Spleen (tissue), 11 donors: ENCODE data around the gene IL1RAPL1. TPM values are rescaled to one million over a fixed set of nuclear protein-coding genes. Genes with fewer than 3 reads are reported as not detected.

Experiments
- DNase-seq: peaks from one replicate; pipeline ENCODE4 v3.0.0-alpha.2; 2020
- H3K27ac ChIP-seq, 8 donors: fragments of 200-600 bp; sonication (generic) in 7 of 8; 1 replicate in 4 of 8; 2 replicates in 4 of 8; pipeline versions ENCODE4 v1.5.0 to v1.8.0; 2016 to 2021; ENCODE audit warnings: inconsistent platforms in 4 of 8, mild to moderate bottlenecking in 4 of 8, moderate library complexity in 1 of 8
- H3K27me3 ChIP-seq, 7 donors: fragments of 200-600 bp; sonication (generic) in 6 of 7; replicated peaks in 1 of 7; 1 replicate in 4 of 7; 2 replicates in 3 of 7; pipeline versions ENCODE4 v1.5.0 to v1.8.0; 2016 to 2021; ENCODE audit warnings: inconsistent platforms in 3 of 7, mild to moderate bottlenecking in 1 of 7
- H3K36me3 ChIP-seq, 6 donors: fragments of 200-600 bp; sonication (generic) in 5 of 6; 1 replicate in 4 of 6; 2 replicates in 2 of 6; pipeline versions ENCODE4 v1.5.0 to v1.8.0; 2016 to 2021; ENCODE audit warnings: inconsistent platforms in 2 of 6
- H3K4me1 ChIP-seq, 6 donors: fragments of 200-600 bp; sonication (generic) in 5 of 6; 1 replicate in 3 of 6; 2 replicates in 3 of 6; pipeline versions ENCODE4 v1.5.0 to v1.8.0; 2016 to 2021; ENCODE audit warnings: inconsistent platforms in 3 of 6
- H3K4me3 ChIP-seq, 8 donors: fragments of 200-600 bp; sonication (generic) in 7 of 8; 1 replicate in 4 of 8; 2 replicates in 4 of 8; pipeline versions ENCODE4 v1.5.0 to v1.8.0; 2016 to 2021; ENCODE audit warnings: inconsistent platforms in 4 of 8, mild to moderate bottlenecking in 4 of 8, moderate library complexity in 2 of 8
- H3K9me3 ChIP-seq, 8 donors: fragments of 200-600 bp; sonication (generic) in 7 of 8; 1 replicate in 4 of 8; 2 replicates in 4 of 8; pipeline versions ENCODE4 v1.5.0 to v1.8.0; 2016 to 2021; ENCODE audit warnings: inconsistent platforms in 4 of 8
- CTCF ChIP-seq, 11 experiments: fragments of 200-600 bp in 7 of 11; fragments of 450-650 bp in 4 of 11; sonication (generic) in 4 of 11; IDR thresholded peaks in 8 of 11; conservative IDR thresholded peaks in 3 of 11; 1 replicate in 7 of 11; 2 replicates in 4 of 11; pipeline versions ENCODE4 v1.4.0 to v1.8.0; 2016 to 2021; ENCODE audit warnings: antibody characterized with exemption in 11 of 11, inconsistent platforms in 4 of 11, mild to moderate bottlenecking in 1 of 11
- POLR2A ChIP-seq, 3 donors: fragments of 450-650 bp; IDR thresholded peaks; one replicate each; pipeline ENCODE4 v1.5.1; 2017; ENCODE audit warnings: antibody characterized with exemption in 3 of 3, mild to moderate bottlenecking in 1 of 3
- POLR2AphosphoS5 ChIP-seq, 3 donors: sonication (generic); formaldehyde crosslinking; IDR thresholded peaks; one replicate each; pipeline ENCODE4 v1.5.1; 2017; ENCODE audit warnings: antibody characterized with exemption in 3 of 3
- WGBS, 5 donors: extraction: QIAGEN DNeasy Blood & Tissue Kit in 3 of 5; methylation state at CpG; one replicate each; pipeline versions ENCODE4 v1.1.5 to v1.1.7; 2013 to 2018; 5-methylcytosine and 5-hydroxymethylcytosine counted together
- intact Hi-C: fragments of 100-400 bp; cut with DNase I; formaldehyde crosslinking; loops from one replicate; pipeline ENCODE4 v1.15.0; 2023; ENCODE audit warnings: low total_unique reads
- polyA plus RNA-seq, 3 donors: library from polyadenylated mRNA; stranded (reverse); fragments of 200-250 nt; gene quantifications; one replicate each; pipeline ENCODE4 v1.2.1, GENCODE V29; 2013
- total RNA-seq, 7 donors: library from RNA; depleted of rRNA in 3 of 7; stranded (reverse); fragments of >200 nt in 3 of 7; fragmentation: NEBNext Ultra II Directional in 4 of 7; extraction: Animal tissue kit (Norgen Biotek cat#: 25700) in 4 of 7; gene quantifications; one replicate each; pipeline versions ENCODE4 v1.1.0 to v1.2.1, GENCODE V29; 2016 to 2021
- donor health status: healthy with polysubstance abuse.
- donor health status: DM: no; HTN: no; CAD: no; lungs with moderate emphysema.
- donor health status: DM: no; HTN: no; CAD: no.
- donor health status: Bipolar disorder and iron deficiency.
- donor health status: healthy.
- donor health status: DM: no; HTN: no; CAD: no.
- donor health status: DM: yes; HTN: yes; CAD: no.

IL1RAPL1 gene
- total and polyA plus RNA-seq, 10 donors: 0.03 to 0.19 TPM; not detected in 8

- TF ChIP-seq CTCF (IDR thresholded peaks at IDR 0.05 in 8 of 11, conservative IDR thresholded peaks at IDR 0.05 in 3 of 11) (no peak), POLR2AphosphoS5 (IDR thresholded peaks at IDR 0.05) (no peak), POLR2A (IDR thresholded peaks at IDR 0.05) (no peak)
- Histone ChIP-seq H3K36me3 (no peaks in the 10 kb centered on the region), H3K27ac (no peak overlapping the region), H3K9me3 (no peaks in the 10 kb centered on the region), H3K4me1 (no peaks in the 10 kb centered on the region), H3K27me3 (no peaks in the 10 kb centered on the region), H3K4me3 (no peak overlapping the region)
- no peak for DNase-seq
- 75 to 93% (median 84%) methylated on average over 5 to 6 of the region's 6 CpGs for WGBS, 5 donors
- intact Hi-C loops: no loop called here
Measured at GRCh38 chrX:28599957-28600356, 12.7 kb downstream of the IL1RAPL1 start.

DNA sequence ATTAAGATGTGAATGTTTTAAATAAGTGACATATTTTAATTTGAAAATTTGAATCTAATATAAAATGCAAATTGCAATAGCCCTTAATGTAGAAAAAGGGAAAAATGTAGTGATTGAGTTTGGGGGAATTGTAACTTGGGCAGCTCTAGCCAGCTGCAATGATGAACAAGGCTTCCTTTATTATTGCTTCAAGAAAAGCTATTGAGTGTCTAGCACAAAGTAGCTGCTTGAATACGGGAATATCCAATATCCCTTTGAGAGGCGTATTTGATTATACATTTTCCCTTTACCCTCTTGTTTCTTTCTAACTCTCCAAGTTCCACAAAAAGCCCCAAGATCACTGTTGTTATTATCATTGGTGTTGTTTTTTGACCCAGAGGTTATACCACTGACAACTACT, 21.8 kb downstream of the IL1RAPL1 start:
- 83 to 95% (median 92%) methylated on average over 2 of the region's 2 CpGs for WGBS, 5 donors
- no peaks in the 10 kb centered on the region for H3K4me1 ChIP-seq
- peaks cover 0 to 3% (median 0%) of the 10 kb centered on the region in 8 donors for H3K9me3 ChIP-seq
- TF ChIP-seq POLR2AphosphoS5 (IDR thresholded peaks at IDR 0.05) (no peak), POLR2A (IDR thresholded peaks at IDR 0.05) (no peak), CTCF (IDR thresholded peaks at IDR 0.05 in 8 of 11, conservative IDR thresholded peaks at IDR 0.05 in 3 of 11) (no peak)
- no peak overlapping the region for H3K27ac ChIP-seq
- no peaks in the 10 kb centered on the region for H3K27me3 ChIP-seq
- intact Hi-C loops: no loop called here
- H3K36me3 ChIP-seq: no peaks in the 10 kb centered on the region
- no peak overlapping the region for H3K4me3 ChIP-seq
- no peak for DNase-seq

DNA sequence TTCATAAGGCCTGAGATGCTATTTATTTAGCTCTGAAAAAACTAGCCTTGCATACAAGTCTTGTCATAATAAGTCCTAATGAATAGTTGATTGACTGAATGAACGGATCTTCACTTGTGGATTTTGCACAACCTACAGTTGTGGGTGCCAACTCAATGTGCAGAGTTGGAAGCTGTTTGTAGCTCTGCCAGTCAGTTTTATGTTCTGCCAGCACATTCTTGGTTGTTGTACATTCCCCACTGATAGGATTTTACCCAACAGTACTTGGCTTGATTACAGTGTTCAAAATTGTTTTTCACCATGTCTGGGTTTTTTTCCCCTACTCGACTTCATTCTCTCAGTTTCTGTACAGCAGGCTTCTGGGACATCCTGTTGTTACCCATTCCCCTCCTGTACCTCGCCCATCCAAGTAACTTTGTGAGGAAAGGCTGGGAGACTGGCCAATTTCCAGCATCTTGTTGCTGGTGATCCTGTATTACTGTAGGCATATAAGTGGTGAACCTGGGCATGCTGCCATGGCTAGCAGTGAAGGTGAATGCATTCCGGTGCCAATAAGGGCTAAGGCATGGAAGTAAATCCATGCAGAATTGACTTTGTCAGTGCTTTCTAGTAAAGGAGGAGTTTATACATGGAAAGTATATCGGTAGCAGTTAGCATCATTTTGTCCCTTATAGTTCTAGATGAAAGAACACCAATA, 22.8 kb downstream of the IL1RAPL1 start:
- WGBS, 5 donors: 61 to 76% (median 69%) methylated on average over 5 of the region's 5 CpGs
- DNase-seq: no peak
- intact Hi-C loops: no loop called here

More for the DNA sequence above, 22.8 kb downstream of the IL1RAPL1 start:
- Histone ChIP-seq H3K27ac (no peak overlapping the region), H3K4me3 (no peak overlapping the region), H3K4me1 (no peaks in the 10 kb centered on the region), H3K9me3 (peaks cover 0 to 3% (median 0%) of the 10 kb centered on the region in 8 donors), H3K27me3 (no peaks in the 10 kb centered on the region), H3K36me3 (no peaks in the 10 kb centered on the region)
- TF ChIP-seq POLR2AphosphoS5 (IDR thresholded peaks at IDR 0.05): no peak
- no peak for TF ChIP-seq POLR2A (IDR thresholded peaks at IDR 0.05)
- TF ChIP-seq CTCF (IDR thresholded peaks at IDR 0.05 in 8 of 11, conservative IDR thresholded peaks at IDR 0.05 in 3 of 11): no peak
